GM12878 (cell line): ENCODE data around the gene C11orf52.

Source experiments
- ATF3 ChIP-seq: IDR thresholded peaks from 2 replicates; pipeline ENCODE4 v1.6.1; 2011; ENCODE audit warnings: low read depth, mild to moderate bottlenecking, low read length, moderate library complexity, borderline replicate concordance; ENCODE audit errors: extremely low read depth
- CEBPB ChIP-seq, 2 experiments: fragments of 150-350 bp in 1 of 2; IDR thresholded peaks; 2 replicates each; pipeline ENCODE4 v1.6.1; 2012 to 2014; ENCODE audit warnings: low read depth in 2 of 2, low read length in 2 of 2, borderline replicate concordance in 1 of 2, inconsistent platforms in 1 of 2
- CTCF ChIP-seq, 3 experiments: IDR thresholded peaks in 2 of 3; conservative IDR thresholded peaks in 1 of 3; 2 replicates each; pipeline ENCODE4 v1.5.1; 2011; ENCODE audit warnings: low read depth in 3 of 3, low read length in 3 of 3, mild to moderate bottlenecking in 3 of 3, control low read depth in 2 of 3, moderate library complexity in 2 of 3, inconsistent platforms in 1 of 3, mixed read lengths in 1 of 3; ENCODE audit not compliant: control insufficient read depth in 2 of 3, insufficient read depth in 1 of 3; ENCODE audit errors: extremely low read depth in 1 of 3
- MXI1 ChIP-seq: fragments of 150-350 bp; IDR thresholded peaks from 2 replicates; pipeline ENCODE4 v1.6.1; 2011; ENCODE audit warnings: low read depth, mild to moderate bottlenecking, inconsistent platforms, low read length, improper control_type of control experiment
- PML ChIP-seq: IDR thresholded peaks from 2 replicates; pipeline ENCODE4 v1.6.1; 2012; ENCODE audit warnings: low read length, inconsistent platforms
- SMAD1 ChIP-seq: fragments of 450-650 bp; IDR thresholded peaks from 2 replicates; pipeline ENCODE4 v1.6.1; 2018; ENCODE audit warnings: mild to moderate bottlenecking, low read depth; ENCODE audit not compliant: partially characterized antibody
- TAF1 ChIP-seq: IDR thresholded peaks from 2 replicates; pipeline ENCODE4 v1.6.1; 2011; ENCODE audit warnings: mild to moderate bottlenecking, low read depth, low read length, borderline replicate concordance
- USF1 ChIP-seq: IDR thresholded peaks from 2 replicates; pipeline ENCODE4 v1.6.1; 2011; ENCODE audit warnings: borderline replicate concordance, low read depth, mild to moderate bottlenecking, moderate library complexity, mixed read lengths, low read length; ENCODE audit not compliant: insufficient read depth; ENCODE audit errors: extremely low read length
- ZZZ3 ChIP-seq: IDR thresholded peaks from 2 replicates; pipeline ENCODE4 v1.6.1; 2011; ENCODE audit warnings: low read depth; ENCODE audit not compliant: control insufficient read depth, insufficient read length

- TF ChIP-seq CTCF (IDR thresholded peaks at IDR 0.05 in 2 of 3, conservative IDR thresholded peaks at IDR 0.05 in 1 of 3; ENCODE audit: control insufficient read depth in 2 of 3, extremely low read depth in 1 of 3, insufficient read depth in 1 of 3, low read depth in 3 of 3, low read length in 3 of 3) (no peak), ATF3 (no peak), PML (no peak), MXI1 (no peak), TAF1 (no peak), ZZZ3 (no peak), USF1 (no peak), CEBPB (IDR thresholded peaks at IDR 0.05; ENCODE audit: borderline replicate concordance in 1 of 2, low read depth in 2 of 2, low read length in 2 of 2) (no peak), SMAD1 (no peak)
Measured at GRCh38 chr11:111905411-111905810, 13.3 kb upstream of the C11orf52 start.
